ENCODE measurements around the gene SEH1L.
"Not testable (repeated sequence)": the region's sequence is repeated elsewhere in the genome, so short reads cannot be mapped to it uniquely, and the experiment has no call there.

Gene SEH1L, protein sequence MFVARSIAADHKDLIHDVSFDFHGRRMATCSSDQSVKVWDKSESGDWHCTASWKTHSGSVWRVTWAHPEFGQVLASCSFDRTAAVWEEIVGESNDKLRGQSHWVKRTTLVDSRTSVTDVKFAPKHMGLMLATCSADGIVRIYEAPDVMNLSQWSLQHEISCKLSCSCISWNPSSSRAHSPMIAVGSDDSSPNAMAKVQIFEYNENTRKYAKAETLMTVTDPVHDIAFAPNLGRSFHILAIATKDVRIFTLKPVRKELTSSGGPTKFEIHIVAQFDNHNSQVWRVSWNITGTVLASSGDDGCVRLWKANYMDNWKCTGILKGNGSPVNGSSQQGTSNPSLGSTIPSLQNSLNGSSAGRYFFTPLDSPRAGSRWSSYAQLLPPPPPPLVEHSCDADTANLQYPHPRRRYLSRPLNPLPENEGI

GRCh38 chr18:12947285-12948049 lies at the start of gene SEH1L:
TSS of gene SEH1L (plus strand) at chr18:12948011. CDS start at chr18:12948122, 111 bp downstream.
- H3K4me3 ChIP-seq, result peak within 1 kb of the TSS; percentile 41 to 72 (median 59)

DNA sequence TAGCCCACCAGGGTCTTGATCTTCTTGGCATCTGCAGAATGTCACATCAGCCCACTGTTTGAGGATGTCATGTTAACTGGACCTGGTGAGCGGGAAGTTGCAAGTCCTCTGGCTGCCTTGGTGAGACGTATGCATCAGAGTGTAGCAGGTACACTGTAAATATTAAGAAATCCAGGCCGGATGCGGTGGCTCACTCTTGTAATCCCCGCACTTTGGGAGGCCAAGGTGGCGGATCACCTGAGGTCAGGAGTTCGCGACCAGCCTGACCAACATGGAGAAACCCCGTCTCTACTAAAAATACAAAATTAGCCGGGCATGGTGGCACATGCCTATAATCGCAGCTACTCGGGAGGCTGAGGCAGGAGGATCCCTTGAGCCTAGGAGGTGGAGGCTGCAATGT lies 46.6 kb upstream of the SEH1L start:
- not testable (repeated sequence) for H3K27ac ChIP-seq, H3K4me3 ChIP-seq

More at GRCh38 chr18:12947285-12948049, at the start of gene SEH1L:
- peak within 1 kb of the TSS; percentile 68 to 99 (median 94) for H3K27ac ChIP-seq

DNA sequence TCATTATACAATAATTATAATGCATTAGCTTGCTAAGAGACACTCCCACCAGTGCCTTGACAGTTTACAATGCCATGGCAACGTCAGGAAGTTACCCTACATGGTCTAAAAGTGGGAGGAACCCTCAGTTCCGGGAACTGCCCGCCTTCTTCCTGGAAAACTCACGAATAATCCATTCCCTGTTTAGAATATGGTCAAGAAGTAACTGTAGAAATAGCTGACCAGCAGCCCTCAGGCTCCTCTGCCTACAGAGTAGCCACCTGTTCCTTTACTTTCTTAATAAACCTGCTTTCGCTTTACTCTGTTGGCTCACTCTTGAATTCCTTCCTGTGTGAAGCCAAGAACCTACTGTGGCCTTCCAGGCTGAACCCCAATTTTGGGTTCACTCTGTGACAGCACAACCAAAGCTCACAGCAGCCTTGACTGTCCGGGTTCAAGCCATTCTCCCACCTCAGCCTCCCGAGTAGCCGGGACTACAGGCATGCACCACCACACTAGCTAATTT lies 43.7 kb upstream of the SEH1L start:
- Histone ChIP-seq H3K27ac (peak overlapping the region in 2 of 21 experiments; percentile 35), H3K4me3 (no peak overlapping the region)

DNA sequence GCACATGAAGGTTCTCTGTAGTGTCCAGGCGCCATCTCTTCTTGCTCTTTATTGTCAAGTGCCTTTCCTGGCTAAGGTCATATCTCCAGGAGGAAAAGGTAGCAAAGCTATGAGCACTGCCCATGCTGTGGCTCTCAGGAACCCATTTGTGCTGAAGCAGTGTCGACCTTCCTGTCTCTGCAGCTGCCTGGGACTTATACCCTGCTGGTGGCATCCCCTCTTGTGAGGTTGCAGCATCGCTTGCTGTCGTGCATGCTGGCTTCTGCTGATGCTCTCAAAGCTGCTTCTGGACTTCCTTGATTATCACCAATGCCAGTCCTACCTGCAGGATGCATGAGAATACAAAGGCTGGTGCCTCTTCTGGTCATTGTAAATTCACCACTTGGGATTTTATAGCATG lies 41.7 kb upstream of the SEH1L start:
- no peak overlapping the region for H3K4me3 ChIP-seq
- H3K27ac ChIP-seq, result no peak overlapping the region

- H3K27ac ChIP-seq, result no peak overlapping the region
- no peak overlapping the region for H3K4me3 ChIP-seq
Observed at GRCh38 chr18:12906773-12907172, 41.0 kb upstream of the SEH1L start.

DNA sequence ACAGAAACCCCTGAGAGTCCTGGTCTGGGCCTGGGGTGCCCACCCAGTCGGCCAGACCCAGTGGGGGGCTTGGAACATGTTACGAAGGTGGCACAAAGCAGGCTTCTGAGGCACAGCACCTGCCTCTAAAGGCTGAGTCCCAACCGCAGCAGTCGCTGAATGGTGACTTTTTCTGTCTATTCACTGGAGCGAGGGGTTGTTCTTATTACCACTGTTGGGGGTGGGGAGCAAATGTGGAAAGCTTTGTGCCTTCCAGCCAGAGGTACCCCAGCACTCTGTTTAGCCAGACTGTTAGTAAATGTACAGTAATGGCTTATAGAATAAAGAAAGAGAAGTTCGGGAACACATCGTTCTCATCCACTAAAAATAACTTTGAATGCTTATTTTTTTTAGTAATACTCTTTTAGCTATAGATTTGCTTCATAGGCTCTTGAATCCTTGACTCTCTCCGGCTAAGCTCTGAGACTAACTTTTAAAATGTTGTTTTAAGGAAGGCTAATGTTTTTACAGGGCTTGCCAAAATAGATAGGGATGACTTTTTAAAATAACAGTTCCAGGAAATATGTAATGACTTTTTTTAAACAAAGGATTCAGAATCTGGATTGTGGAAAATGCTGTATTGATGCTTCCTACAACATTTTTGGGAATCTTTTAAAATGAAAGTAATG lies 40.4 kb upstream of the SEH1L start:
- H3K4me3 ChIP-seq, result no peak overlapping the region
- no peak overlapping the region for H3K27ac ChIP-seq

- no peak overlapping the region for H3K27ac ChIP-seq
- H3K4me3 ChIP-seq, result no peak overlapping the region
Observed at GRCh38 chr18:12908706-12909105, 39.1 kb upstream of the SEH1L start.

- H3K27ac ChIP-seq, result peak overlapping the region in 1 of 21 experiments; percentile 10
- H3K4me3 ChIP-seq, result peak overlapping the region in 6 of 7 experiments; percentile 8 to 30 (median 18)
Observed at GRCh38 chr18:12911025-12911928, 36.5 kb upstream of the SEH1L start.

DNA sequence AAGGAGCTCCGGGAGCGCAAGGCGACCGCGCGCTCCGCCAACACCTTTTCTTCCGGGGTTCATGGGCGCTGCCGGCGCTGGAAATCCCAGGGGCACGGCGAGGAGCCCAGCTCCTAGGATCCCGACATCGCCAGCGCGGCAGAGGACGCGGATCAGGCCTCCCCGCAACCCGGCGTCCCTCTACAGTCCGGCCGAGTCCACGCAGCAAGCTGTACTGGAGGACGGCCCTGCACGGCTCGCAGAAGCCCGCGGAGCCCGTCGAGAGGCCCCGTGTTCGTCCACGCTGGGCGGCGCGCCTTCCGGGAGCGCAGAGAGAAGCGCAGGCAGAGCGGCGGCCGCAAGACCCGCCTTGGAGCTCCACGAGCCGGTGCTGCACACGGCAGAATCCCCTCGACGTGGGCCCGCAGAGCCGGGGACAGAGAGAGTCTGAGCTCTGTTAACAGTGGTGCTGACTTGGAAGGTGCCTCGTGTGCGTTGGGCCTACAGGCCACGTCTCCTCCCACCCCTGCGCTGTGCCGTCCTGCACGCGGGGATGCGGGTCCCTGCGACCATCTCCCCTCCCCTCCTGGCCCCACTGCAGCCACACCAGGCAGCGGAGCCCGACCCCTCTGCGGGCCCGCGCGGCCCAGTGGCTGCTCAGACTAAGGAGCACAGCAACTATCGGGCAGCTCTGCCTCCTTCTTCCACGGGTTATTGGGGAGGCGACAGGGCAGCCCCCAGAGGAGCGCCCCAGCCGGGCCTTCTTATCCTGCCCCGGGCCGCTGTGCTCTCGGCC lies 35.7 kb upstream of the SEH1L start:
- Histone ChIP-seq H3K4me3 (peak overlapping the region in 1 of 7 experiments; percentile 7), H3K27ac (no peak overlapping the region)

DNA sequence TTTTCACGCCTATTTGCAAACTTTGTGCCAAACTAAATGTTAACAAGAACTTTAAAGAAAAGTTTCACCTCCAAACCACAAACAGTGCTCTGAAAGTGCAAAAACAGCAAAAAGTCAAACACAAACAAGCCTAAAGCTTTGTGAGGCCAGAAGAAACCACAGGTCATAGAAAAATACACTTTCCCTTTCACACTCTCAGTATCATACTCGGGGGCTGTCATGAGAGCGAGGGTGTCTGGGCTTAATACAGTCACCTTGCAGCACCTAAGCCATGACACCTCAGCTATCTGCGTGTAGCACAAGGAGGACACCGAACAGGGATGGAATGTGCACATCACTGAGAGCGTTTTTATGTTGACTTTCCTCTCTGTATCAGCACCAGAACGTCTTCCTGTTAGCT lies 26.6 kb upstream of the SEH1L start:
- H3K27ac ChIP-seq, result peak overlapping the region in 1 of 21 experiments; percentile 5
- H3K4me3 ChIP-seq, result no peak overlapping the region

DNA sequence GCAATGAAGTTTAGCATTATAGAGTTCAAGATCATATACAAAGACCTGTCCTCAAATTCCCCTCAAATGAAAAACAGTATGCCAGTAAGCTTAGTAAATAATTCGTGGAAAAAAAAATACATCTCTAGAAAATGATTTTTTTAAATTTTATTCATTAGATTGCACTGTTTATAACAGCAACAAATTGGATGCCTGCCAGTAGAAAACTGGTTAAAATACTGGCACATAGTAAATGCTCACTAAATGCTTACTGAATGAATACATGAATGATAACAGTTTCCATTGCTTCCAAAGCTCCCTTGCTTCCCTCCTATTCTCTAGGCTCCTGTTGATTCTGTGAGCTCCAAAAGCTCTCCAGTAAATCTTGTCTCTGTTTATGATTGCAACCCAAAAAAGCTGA lies 25.5 kb upstream of the SEH1L start:
- no peak overlapping the region for H3K27ac ChIP-seq
- no peak overlapping the region for H3K4me3 ChIP-seq

GRCh38 chr18:12924616-12925015 lies 23.2 kb upstream of the SEH1L start:
- Histone ChIP-seq H3K27ac (no peak overlapping the region), H3K4me3 (no peak overlapping the region)

DNA sequence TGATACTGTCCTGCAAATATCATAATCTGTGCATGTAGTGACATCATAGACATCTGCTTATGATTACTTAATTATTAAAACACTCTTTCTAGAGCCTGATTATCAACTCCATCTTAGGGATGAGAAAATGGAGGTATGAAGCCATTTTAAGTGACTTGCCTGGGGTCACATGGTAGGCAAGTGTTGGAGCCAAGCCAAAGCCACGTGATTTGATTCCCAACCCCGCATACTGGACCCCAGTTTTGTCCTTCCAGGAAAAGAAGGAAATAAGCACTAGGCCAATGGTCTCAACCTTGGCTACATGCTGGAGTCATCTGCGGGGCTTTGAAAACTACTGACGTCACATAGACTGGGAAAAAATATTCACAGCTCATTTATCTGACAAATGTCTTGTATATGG lies 19.6 kb upstream of the SEH1L start:
- H3K27ac ChIP-seq, result no peak overlapping the region

DNA sequence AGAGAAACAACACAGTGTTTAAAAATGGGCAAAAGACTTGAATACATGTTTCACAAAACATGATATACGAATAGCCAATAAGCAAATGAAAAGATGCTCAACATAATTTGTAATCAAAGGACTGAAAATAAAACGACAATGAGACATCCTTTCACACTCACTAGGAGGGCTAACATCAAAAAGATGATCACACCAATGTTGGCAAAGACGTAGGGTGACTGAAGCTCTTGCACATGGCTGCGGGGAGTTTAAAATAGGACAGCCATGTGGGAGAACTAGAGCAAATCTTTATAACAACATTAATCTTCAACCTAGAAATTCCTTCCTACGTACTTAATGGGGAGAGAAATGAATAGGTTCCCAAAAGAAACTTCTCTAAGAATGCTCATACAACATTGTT lies 19.2 kb upstream of the SEH1L start:
- H3K27ac ChIP-seq, result no peak overlapping the region
- H3K4me3 ChIP-seq, result no peak overlapping the region

More for the DNA sequence above, 19.6 kb upstream of the SEH1L start:
- no peak overlapping the region for H3K4me3 ChIP-seq

DNA sequence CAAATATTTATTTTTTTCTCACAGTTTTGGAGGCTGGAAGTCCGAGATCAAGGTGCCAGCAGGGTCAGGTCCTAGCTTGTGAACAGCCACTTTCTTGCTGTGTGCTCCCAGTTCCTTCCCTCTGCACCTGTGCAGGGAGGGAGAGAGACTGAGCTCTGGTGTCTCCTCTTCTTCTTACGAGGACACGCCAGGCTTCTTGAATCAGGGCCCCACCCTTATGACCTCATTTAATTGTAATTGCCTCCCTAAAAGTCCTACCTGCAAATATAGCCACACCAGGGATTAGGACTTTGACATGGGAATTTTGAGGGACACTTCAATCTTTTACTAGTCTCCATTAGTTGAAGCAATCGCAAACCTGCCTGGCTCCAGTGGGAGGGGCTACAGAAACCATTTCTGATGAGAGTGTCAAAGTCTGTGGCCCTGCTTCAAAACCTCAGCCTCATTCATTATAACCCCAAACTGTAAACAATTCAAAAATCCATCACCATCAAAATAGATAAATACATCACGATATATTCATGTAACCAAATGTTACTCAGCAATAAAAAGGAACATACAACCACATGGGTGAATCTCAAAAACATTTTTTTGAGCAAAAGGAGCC lies 18.2 kb upstream of the SEH1L start:
- no peak overlapping the region for H3K27ac ChIP-seq
- no peak overlapping the region for H3K4me3 ChIP-seq

GRCh38 chr18:12930376-12930775 lies 17.4 kb upstream of the SEH1L start:
- H3K27ac ChIP-seq, result no peak overlapping the region
- H3K4me3 ChIP-seq, result no peak overlapping the region

DNA sequence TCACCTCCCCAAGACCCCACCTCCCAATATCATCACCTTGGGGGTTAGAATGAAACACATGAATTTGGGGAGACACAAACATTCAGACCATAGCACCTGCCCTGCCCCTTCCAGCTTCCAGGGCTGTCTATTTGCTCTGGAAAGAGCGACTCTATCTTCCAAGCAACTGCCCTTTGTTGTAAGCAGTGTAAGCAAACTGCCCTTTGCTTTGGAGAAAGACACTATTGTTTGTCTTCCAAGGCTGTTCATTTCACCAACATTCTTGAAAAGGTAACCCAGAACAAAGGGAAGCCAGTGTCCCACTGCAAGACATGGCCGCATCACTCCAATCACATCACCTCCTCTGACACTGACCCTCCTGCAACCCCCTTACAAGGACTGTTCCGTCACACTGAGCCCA lies 16.9 kb upstream of the SEH1L start:
- no peak overlapping the region for H3K4me3 ChIP-seq

DNA sequence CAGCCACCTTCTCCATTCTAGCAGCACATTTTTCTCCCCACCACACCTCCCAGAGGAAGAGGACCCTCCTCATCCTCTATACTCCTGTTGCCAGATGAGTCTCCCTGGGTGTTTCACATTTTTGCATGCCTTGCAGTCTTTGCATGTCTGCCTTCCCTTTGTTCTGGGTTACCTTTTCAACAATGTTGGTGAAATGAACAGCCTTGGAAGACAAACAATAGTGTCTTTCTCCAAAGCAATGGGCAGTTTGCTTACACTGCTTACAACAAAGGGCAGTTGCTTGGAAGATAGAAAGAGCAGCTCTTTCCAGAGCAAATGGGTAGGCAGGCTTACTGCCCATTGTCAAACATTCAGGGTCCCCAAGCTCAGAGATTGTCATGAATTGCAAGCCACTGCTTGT lies 14.5 kb upstream of the SEH1L start:
- no peak overlapping the region for H3K27ac ChIP-seq
- no peak overlapping the region for H3K4me3 ChIP-seq

More for the DNA sequence above, 16.9 kb upstream of the SEH1L start:
- H3K27ac ChIP-seq, result no peak overlapping the region
